DOHH2 (cell line): Measurements from ENCODE around the gene ANXA8.
"Not testable (repeated sequence)": the region's sequence is repeated elsewhere in the genome, so short reads cannot be mapped to it uniquely, and the experiment has no call there.

Experiments used
- CTCF ChIP-seq: fragments of 200-600 bp; sonication (generic); IDR thresholded peaks from one replicate; pipeline ENCODE4 v1.5.1; 2014; ENCODE audit warnings: antibody characterized with exemption, mild to moderate bottlenecking, low read depth, low read length; ENCODE audit not compliant: poor library complexity, severe bottlenecking
- EZH2phosphoT487 ChIP-seq: fragments of 200-600 bp; sonication (generic); IDR thresholded peaks from 2 replicates; pipeline ENCODE4 v1.6.1; 2017; ENCODE audit warnings: borderline replicate concordance, mild to moderate bottlenecking, antibody characterized with exemption, low read length, moderate library complexity, mixed read lengths

- peak; percentile 10 for TF ChIP-seq CTCF
- TF ChIP-seq EZH2phosphoT487 = not testable (repeated sequence)
Observed at GRCh38 chr10:47461261-47461687, 22.6 kb downstream of the ANXA8 start.
